Endothelial cell of umbilical vein (primary cell): Measurements from ENCODE around the gene FAM210B. TPM values are rescaled to one million over a fixed set of nuclear protein-coding genes. Genes with fewer than 3 reads are reported as not detected.

Experiments used
- BruUV-seq: library from RNA; stranded (reverse); fragments of 400-500 nt; replicated peaks from 2 replicates; lab custom pipeline; 2021; lab: Mats Ljungman, UMichigan
- CTCF ChIA-PET: fragments of 300-600, 350-600 bp; sonication (Branson Sonifier 250); formaldehyde crosslinking; loops from one replicate; lab custom pipeline; 2021; ENCODE audit warnings: antibody characterized with exemption, inconsistent platforms; lab: Charles Lee
- POLR2A ChIA-PET: fragments of 300-600, 350-600 bp; sonication (Branson Sonifier 250); formaldehyde crosslinking; loops from one replicate; lab custom pipeline; 2021; ENCODE audit warnings: antibody characterized with exemption, inconsistent platforms; lab: Charles Lee
- DNase-seq: peaks from one replicate; pipeline ENCODE4 v3.0.0-alpha.2; 2011; ENCODE audit warnings: low read depth, low spot score
- FAIRE-seq: peaks from 2 replicates; lab custom pipeline; 2011; peaks lifted over from hg19 to GRCh38; lab: Jason Lieb, UNC
- H2AFZ ChIP-seq: 2 replicates; pipeline ENCODE4 v1.6.0; 2012; ENCODE audit warnings: low read depth, low read length, control low read depth, inconsistent platforms
- H3K27ac ChIP-seq: 2 replicates; pipeline ENCODE4 v1.5.1; 2011; ENCODE audit warnings: low read depth, mild to moderate bottlenecking, control low read depth, low read length, moderate library complexity; ENCODE audit not compliant: insufficient read depth
- H3K27me3 ChIP-seq, 2 experiments: 2 replicates each; pipeline versions ENCODE4 v1.6.0 to v1.6.1; 2011; ENCODE audit warnings: low read length in 2 of 2, mixed read lengths in 1 of 2; ENCODE audit not compliant: control insufficient read depth in 2 of 2, insufficient read depth in 2 of 2
- H3K36me3 ChIP-seq, 2 experiments: 2 replicates in 1 of 2; 3 replicates in 1 of 2; pipeline ENCODE4 v1.5.1; 2011; ENCODE audit warnings: low read length in 2 of 2, mild to moderate bottlenecking in 1 of 2, moderate library complexity in 1 of 2; ENCODE audit not compliant: control insufficient read depth in 2 of 2, insufficient read depth in 2 of 2; ENCODE audit errors: extremely low read depth in 1 of 2
- H3K4me1 ChIP-seq: 3 replicates; pipeline ENCODE4 v1.5.1; 2011; ENCODE audit warnings: mild to moderate bottlenecking, low read length; ENCODE audit not compliant: control insufficient read depth, insufficient read depth; ENCODE audit errors: extremely low read depth
- H3K4me2 ChIP-seq: 2 replicates; pipeline ENCODE4 v1.6.1; 2011; ENCODE audit warnings: low read length, control low read depth, mixed read lengths; ENCODE audit not compliant: insufficient read depth
- H3K4me3 ChIP-seq, 3 experiments: fragments of 200-600 bp in 1 of 3; sonication (generic), shearing (Covaris generic) in 1 of 3; replicated peaks in 1 of 3; 2 replicates each; pipeline ENCODE4 v1.5.1; 2011 to 2016; ENCODE audit warnings: control low read depth in 3 of 3, low read length in 3 of 3, mild to moderate bottlenecking in 2 of 3, inconsistent platforms in 1 of 3, low read depth in 1 of 3, moderate library complexity in 1 of 3; ENCODE audit not compliant: insufficient read depth in 1 of 3
- H3K79me2 ChIP-seq: 2 replicates; pipeline ENCODE4 v1.6.0; 2012; ENCODE audit warnings: low read length, inconsistent platforms; ENCODE audit not compliant: control insufficient read depth, insufficient read depth
- H3K9ac ChIP-seq: replicated peaks from 2 replicates; pipeline ENCODE3; 2011; ENCODE audit warnings: low read length, control low read depth; ENCODE audit not compliant: insufficient read depth; ENCODE audit errors: extremely low read depth
- H3K9me1 ChIP-seq: replicated peaks from 3 replicates; pipeline ENCODE4 v1.6.0; 2011; ENCODE audit warnings: mild to moderate bottlenecking, low read length; ENCODE audit not compliant: control insufficient read depth, insufficient read depth; ENCODE audit errors: extremely low read depth
- H3K9me3 ChIP-seq: replicated peaks from 2 replicates; pipeline ENCODE4 v1.5.1; 2012; ENCODE audit warnings: low read length, inconsistent platforms; ENCODE audit not compliant: control insufficient read depth, insufficient read depth
- H4K20me1 ChIP-seq: replicated peaks from 2 replicates; pipeline ENCODE3; 2011; ENCODE audit warnings: mild to moderate bottlenecking, low read length; ENCODE audit not compliant: control insufficient read depth, insufficient read depth; ENCODE audit errors: extremely low read depth
- EZH2 ChIP-seq: IDR thresholded peaks from 2 replicates; pipeline ENCODE4 v1.6.1; 2012; ENCODE audit warnings: borderline replicate concordance, low read depth, mild to moderate bottlenecking, moderate library complexity, low read length, inconsistent platforms; ENCODE audit not compliant: severe bottlenecking
- FOS ChIP-seq: IDR thresholded peaks from 2 replicates; pipeline ENCODE4 v1.6.1; 2011; ENCODE audit warnings: mild to moderate bottlenecking, low read length, moderate library complexity, borderline replicate concordance; ENCODE audit not compliant: insufficient read depth
- GATA2 ChIP-seq: IDR thresholded peaks from 2 replicates; pipeline ENCODE4 v1.7.0; 2011; ENCODE audit warnings: low read depth, mild to moderate bottlenecking, moderate library complexity, mixed read lengths, low read length; ENCODE audit not compliant: insufficient read length, insufficient read depth
- JUN ChIP-seq: IDR thresholded peaks from 2 replicates; pipeline ENCODE4 v1.6.1; 2011; ENCODE audit warnings: borderline replicate concordance, low read depth; ENCODE audit not compliant: insufficient read length, insufficient read depth
- MYC ChIP-seq: IDR thresholded peaks from one replicate; pipeline ENCODE4 v1.6.1; 2011; ENCODE audit warnings: mild to moderate bottlenecking, low read depth, low read length
- POLR2A ChIP-seq: IDR thresholded peaks from 2 replicates; pipeline ENCODE4 v1.6.1; 2012; ENCODE audit warnings: low read depth, mild to moderate bottlenecking, control low read depth, low read length
- POLR2AphosphoS5 ChIP-seq: IDR thresholded peaks from 2 replicates; pipeline ENCODE4 v1.6.1; 2012; ENCODE audit warnings: low read depth, mild to moderate bottlenecking, control low read depth, low read length, moderate library complexity; ENCODE audit not compliant: insufficient read depth
- dilution Hi-C: fragments of 300-500 bp; cut with MboI; formaldehyde crosslinking; loops from one replicate; pipeline ENCODE4 v1.15.0; 2019; ENCODE audit warnings: low sequenced_read_pairs; ENCODE audit not compliant: extremely low pct_ligation_motif_present
- intact Hi-C: fragments of 100-400 bp; cut with micrococcal nuclease; formaldehyde crosslinking; loops from one replicate; pipeline ENCODE4 v1.10.0; 2022
- polyA plus RNA-seq, 4 experiments: library from polyadenylated mRNA; depleted of rRNA in 3 of 4; stranded (reverse) in 3 of 4; unstranded in 1 of 4; fragments of >200 nt; gene quantifications; 2 replicates each; pipeline versions ENCODE4 v1.2.1 to v1.2.3, GENCODE V29; 2011 to 2012; ENCODE audit warnings: missing spikeins in 1 of 4
- total RNA-seq: library from RNA; stranded (reverse); gene quantifications from 2 replicates; pipeline ENCODE4 v1.2.3, GENCODE V29; 2021
- TF ChIP-seq, protein P1 (sequence below), 2 donors: IDR thresholded peaks; 1 replicate in 1 of 2; 2 replicates in 1 of 2; pipeline ENCODE4 v1.5.1; 2011; ENCODE audit warnings: low read length in 2 of 2, mild to moderate bottlenecking in 2 of 2, moderate library complexity in 2 of 2, control low read depth in 1 of 2, inconsistent platforms in 1 of 2, low read depth in 1 of 2; ENCODE audit not compliant: insufficient read depth in 1 of 2; ENCODE audit errors: extremely low read depth in 1 of 2

FAM210B gene
- total and polyA plus RNA-seq, 2 donors (not counting 3 experiments of a cell fraction or from before 2014, with no cell fraction given): 24.6 to 37.6 TPM

DNA sequence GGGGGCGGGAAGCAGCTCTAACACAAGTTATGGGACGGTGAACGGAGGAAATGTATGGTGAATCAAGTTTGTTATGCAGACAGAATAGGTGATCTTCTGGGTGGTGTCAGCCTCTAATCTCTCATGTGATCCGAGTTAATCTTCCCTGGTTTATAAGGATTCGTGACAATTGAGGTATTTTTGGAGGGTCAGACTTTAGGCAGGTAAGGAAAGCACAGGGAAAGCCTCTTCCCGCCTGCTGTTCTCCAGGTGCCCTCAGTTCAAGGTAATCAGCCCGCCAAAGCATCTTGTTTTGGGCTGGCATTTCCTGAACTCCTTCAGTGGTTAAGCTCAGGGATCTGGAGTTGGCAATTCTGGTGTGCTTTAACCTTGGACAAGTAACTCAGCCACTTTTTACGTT, 34.9 kb downstream of the FAM210B start:
- H3K4me3 ChIP-seq: peak overlapping the region in 2 of 3 experiments; percentile 52 to 78
- H3K9ac ChIP-seq: peak overlapping the region; percentile 81
- no peaks in the 10 kb centered on the region for H3K9me1 ChIP-seq
- no peaks in the 10 kb centered on the region for H3K9me3 ChIP-seq
- TF ChIP-seq FOS (no peak), POLR2A (no peak), EZH2 (no peak), POLR2AphosphoS5 (no peak), JUN (no peak), MYC (no peak), GATA2 (no peak)
- TF ChIP-seq, protein P1, sequence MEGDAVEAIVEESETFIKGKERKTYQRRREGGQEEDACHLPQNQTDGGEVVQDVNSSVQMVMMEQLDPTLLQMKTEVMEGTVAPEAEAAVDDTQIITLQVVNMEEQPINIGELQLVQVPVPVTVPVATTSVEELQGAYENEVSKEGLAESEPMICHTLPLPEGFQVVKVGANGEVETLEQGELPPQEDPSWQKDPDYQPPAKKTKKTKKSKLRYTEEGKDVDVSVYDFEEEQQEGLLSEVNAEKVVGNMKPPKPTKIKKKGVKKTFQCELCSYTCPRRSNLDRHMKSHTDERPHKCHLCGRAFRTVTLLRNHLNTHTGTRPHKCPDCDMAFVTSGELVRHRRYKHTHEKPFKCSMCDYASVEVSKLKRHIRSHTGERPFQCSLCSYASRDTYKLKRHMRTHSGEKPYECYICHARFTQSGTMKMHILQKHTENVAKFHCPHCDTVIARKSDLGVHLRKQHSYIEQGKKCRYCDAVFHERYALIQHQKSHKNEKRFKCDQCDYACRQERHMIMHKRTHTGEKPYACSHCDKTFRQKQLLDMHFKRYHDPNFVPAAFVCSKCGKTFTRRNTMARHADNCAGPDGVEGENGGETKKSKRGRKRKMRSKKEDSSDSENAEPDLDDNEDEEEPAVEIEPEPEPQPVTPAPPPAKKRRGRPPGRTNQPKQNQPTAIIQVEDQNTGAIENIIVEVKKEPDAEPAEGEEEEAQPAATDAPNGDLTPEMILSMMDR (IDR thresholded peaks at IDR 0.05; ENCODE audit: extremely low read depth in 1 of 2, insufficient read depth in 1 of 2, low read depth in 1 of 2, low read length in 2 of 2): no peak
- H3K36me3 ChIP-seq: peaks cover 13 to 20% of the 10 kb centered on the region in 2 experiments
- H4K20me1 ChIP-seq: no peaks in the 10 kb centered on the region
- DNase-seq (no peak), FAIRE-seq (no peak)
- no peak overlapping the region for H3K27ac ChIP-seq
- POLR2A ChIA-PET: no interaction called here
- H3K79me2 ChIP-seq: peaks cover 56% of the 10 kb centered on the region
- peaks cover 14% of the 10 kb centered on the region for H3K4me1 ChIP-seq
- BruUV-seq: no TSS peak
- CTCF ChIA-PET: interaction anchor here (1.8 kb wide), 1 partner anchor 34 kb away, joined by 5 read pairs; no protein-coding TSS in a partner anchor
- peak overlapping the region; percentile 82 for H3K4me2 ChIP-seq
- no peaks in the 10 kb centered on the region for H3K27me3 ChIP-seq
- intact Hi-C loops: no loop called here
- H2AFZ ChIP-seq: no peak overlapping the region
- dilution Hi-C loops: no loop called here
